Measurements from ENCODE around the gene IDI2.

The IDI2 gene

GRCh38 chr10:980468-981093 lies 45.1 kb downstream of the IDI2 start:
- DNase-seq (ENCODE audit: low read depth in 2 of 2) = no peak

- no peak for DNase-seq (ENCODE audit: low read depth in 2 of 2)
Measured at GRCh38 chr10:978826-979421, 46.7 kb downstream of the IDI2 start.

GRCh38 chr10:976316-976715 lies 49.3 kb downstream of the IDI2 start:
- no peak for DNase-seq (ENCODE audit: low read depth in 2 of 2)

GRCh38 chr10:974785-975074 lies 50.9 kb downstream of the IDI2 start:
- no peak for DNase-seq (ENCODE audit: low read depth in 2 of 2)

DNA sequence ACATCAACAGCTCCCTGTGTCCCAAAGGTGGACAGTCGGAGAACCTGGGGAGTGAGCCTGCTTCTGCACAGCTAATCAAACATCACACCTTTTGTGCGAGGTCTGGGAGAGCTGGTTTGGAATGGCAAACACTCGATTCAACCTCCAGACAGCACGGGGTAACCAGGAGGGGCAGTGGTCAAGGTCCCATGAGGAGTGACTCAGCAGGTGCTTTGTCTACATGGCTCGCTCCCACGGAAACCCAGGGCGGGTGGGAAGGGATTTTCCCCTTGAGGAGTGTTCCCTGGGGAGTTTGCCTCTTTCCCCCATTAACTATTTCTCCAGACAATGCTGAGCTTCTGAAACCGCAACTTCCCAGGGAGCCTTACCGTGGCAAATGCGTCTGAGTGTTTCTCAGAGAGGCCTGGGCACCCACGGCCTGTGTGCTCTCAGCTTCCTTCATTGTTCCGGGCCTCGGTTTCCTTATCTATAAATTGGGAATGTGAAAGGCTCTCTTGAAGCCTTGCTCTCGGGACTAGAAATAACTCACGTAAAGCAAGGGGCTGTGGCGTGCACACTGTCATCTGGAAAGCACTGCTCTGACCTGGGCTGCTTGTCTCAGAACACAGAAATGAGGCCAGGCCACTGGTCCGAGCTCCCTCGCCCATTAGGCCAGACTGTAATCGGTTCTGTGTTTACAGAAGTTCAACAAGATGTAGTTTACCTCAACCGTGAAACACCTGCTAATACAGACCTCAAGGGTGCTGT lies 51.4 kb downstream of the IDI2 start:
- DNase-seq (ENCODE audit: low read depth in 2 of 2) = no peak

- DNase-seq (ENCODE audit: low read depth in 2 of 2) = no peak
Measured at GRCh38 chr10:972763-973162, 52.9 kb downstream of the IDI2 start.

- no peak for DNase-seq (ENCODE audit: low read depth in 2 of 2)
Measured at GRCh38 chr10:971613-972012, 54.0 kb downstream of the IDI2 start.

DNA sequence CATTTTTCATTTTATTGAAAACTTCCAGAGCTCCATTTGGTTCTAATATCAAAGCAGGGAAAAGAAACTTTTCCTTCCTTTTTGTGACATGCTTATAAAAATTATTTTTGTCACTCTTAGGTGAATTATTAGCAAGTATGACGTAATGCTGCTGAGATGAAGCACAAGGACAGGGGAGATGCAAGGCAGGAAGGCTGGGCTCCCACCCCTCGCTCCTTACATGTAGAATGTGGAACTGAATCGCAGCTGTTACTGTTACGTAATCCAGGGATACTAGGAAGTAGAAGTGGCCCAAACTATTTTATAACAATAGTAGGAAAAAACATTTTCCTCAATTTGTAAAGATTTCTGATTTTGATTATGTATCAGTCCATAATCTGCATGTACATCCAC lies 54.5 kb downstream of the IDI2 start:
- DNase-seq (ENCODE audit: low read depth in 2 of 2) = no peak

GRCh38 chr10:970311-971149 lies 55.1 kb downstream of the IDI2 start:
- DNase-seq (ENCODE audit: low read depth in 2 of 2) = no peak

DNA sequence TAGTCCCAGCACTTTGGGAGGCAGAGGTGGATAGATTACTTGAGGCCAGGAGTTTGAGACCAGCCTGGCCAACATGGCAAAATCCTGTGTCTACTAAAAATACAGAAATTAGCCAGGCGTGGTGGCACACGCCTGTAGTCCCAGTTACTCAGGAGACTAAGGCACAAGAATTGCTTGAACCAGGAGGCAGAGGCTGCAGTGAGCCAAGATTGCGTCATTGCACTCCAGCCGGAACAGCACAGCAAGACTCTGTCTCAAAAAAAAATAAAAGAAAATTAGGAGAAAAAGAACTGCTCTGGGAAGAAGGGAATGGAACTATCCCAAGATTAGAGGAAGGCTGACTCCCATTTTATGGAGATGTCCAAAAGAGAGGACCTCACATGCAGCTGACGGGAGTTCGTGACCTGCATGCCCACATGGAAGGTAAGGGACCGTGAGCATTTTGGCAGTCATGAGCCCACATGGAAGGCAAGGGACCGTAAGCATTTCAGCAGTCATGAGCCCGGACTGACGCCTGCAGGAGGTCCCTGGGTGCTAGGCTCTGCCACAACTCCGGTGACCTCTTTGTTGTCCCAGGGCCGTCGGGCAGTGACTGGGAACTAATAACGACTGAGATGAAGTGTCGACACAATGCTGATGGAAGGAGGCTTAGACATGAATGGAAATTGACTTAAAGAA lies 56.0 kb downstream of the IDI2 start:
- DNase-seq (ENCODE audit: low read depth in 2 of 2) = no peak

Measured in activated CD8-positive, alpha-beta memory T cell treated with anti-CD3 and anti-CD28 coated beads for 4 hours (primary cell).